BE2C (cell line): ENCODE data around the gene WEE2. TPM values are rescaled to one million over a fixed set of nuclear protein-coding genes. Genes with fewer than 3 reads are reported as not detected.

Experiments
- DNase-seq: peaks from one replicate; pipeline ENCODE4 v3.0.0-alpha.2; 2020
- H3K27me3 ChIP-seq: fragments of 250-450 bp; sonication (Bioruptor Pico); 2 replicates; pipeline ENCODE4 v1.5.1; 2020; ENCODE audit warnings: mild to moderate bottlenecking
- H3K36me3 ChIP-seq: fragments of 250-450 bp; sonication (Bioruptor Pico); 2 replicates; pipeline ENCODE4 v1.5.1; 2020; ENCODE audit warnings: mild to moderate bottlenecking
- H3K4me1 ChIP-seq: fragments of 250-450 bp; sonication (Bioruptor Pico); 2 replicates; pipeline ENCODE4 v1.5.1; 2020
- H3K4me3 ChIP-seq: 2 replicates; pipeline ENCODE4 v1.5.1; 2011; ENCODE audit warnings: low read depth, low read length
- H3K9me3 ChIP-seq: fragments of 250-450 bp; sonication (Bioruptor Pico); 2 replicates; pipeline ENCODE4 v1.5.1; 2020
- polyA plus RNA-seq: library from polyadenylated mRNA; unstranded; fragments of >200 nt; gene quantifications from one replicate; pipeline ENCODE4 v1.2.1, GENCODE V29; 2012; ENCODE audit warnings: low read depth, missing spikeins; ENCODE audit not compliant: insufficient read length, insufficient read depth
- TF ChIP-seq, protein P1 (sequence below): IDR thresholded peaks from 2 replicates; pipeline ENCODE4 v1.5.1; 2012; ENCODE audit warnings: mild to moderate bottlenecking, low read depth, low read length

Gene WEE2
- not detected for polyA plus RNA-seq

DNA sequence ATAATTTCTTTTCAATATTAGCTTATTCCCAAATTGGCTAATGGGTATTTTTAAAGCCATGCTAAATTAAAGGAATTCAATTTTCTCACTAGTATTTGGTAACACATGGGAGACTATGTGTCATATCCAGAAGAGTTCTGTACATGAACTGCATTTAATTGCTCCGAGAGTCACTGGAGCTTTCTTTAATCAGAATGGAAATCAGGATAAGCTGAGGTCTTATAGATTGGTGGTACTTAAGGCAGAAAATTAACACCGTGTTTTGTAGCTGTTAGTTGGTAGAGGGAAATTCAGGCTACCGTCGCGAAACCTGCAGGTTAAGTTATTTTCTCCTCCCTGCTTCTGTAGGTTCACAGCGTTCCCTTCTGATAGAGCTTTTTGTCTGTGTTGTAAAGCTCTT, at the start of gene WEE2:
Gene WEE2 (plus strand): TSS at position 3 of the 400 bp plus-strand sequence. CDS start 406 bp downstream, outside the sequence.
- H3K4me3 ChIP-seq = no peak within 1 kb of the TSS
- TF ChIP-seq, protein P1, sequence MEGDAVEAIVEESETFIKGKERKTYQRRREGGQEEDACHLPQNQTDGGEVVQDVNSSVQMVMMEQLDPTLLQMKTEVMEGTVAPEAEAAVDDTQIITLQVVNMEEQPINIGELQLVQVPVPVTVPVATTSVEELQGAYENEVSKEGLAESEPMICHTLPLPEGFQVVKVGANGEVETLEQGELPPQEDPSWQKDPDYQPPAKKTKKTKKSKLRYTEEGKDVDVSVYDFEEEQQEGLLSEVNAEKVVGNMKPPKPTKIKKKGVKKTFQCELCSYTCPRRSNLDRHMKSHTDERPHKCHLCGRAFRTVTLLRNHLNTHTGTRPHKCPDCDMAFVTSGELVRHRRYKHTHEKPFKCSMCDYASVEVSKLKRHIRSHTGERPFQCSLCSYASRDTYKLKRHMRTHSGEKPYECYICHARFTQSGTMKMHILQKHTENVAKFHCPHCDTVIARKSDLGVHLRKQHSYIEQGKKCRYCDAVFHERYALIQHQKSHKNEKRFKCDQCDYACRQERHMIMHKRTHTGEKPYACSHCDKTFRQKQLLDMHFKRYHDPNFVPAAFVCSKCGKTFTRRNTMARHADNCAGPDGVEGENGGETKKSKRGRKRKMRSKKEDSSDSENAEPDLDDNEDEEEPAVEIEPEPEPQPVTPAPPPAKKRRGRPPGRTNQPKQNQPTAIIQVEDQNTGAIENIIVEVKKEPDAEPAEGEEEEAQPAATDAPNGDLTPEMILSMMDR = no peak
- no peaks in the 10 kb centered on the region for H3K4me1 ChIP-seq
- H3K27me3 ChIP-seq = no peaks in the 10 kb centered on the region
- H3K36me3 ChIP-seq = no peaks in the 10 kb centered on the region
- no peak for DNase-seq
- no peaks in the 10 kb centered on the region for H3K9me3 ChIP-seq

DNA sequence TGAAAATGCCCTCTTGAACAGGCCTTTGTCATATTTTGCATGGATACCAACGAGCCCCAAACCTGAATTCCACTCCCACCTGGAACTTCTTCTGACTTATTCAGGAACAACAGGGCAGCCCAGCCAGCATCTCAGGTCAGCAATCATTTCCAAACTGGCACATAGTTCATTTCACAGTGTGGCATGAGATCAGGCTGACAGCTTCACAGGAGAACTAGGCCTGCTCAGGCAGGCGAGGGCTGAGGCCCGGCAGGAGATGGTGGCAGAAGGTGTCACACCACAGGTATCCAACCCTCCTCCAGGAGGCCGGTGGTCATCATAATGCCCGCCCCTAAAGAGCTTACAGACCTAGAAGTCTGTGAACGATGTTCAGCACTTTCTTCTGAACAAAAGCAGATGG, 48.7 kb upstream of the WEE2 start:
- H3K4me3 ChIP-seq = no peak overlapping the region
- no peak for DNase-seq
- H3K4me1 ChIP-seq = no peaks in the 10 kb centered on the region
- H3K36me3 ChIP-seq = peaks cover 18% of the 10 kb centered on the region
- TF ChIP-seq, protein P1 = no peak
- no peaks in the 10 kb centered on the region for H3K27me3 ChIP-seq
- H3K9me3 ChIP-seq = no peaks in the 10 kb centered on the region

DNA sequence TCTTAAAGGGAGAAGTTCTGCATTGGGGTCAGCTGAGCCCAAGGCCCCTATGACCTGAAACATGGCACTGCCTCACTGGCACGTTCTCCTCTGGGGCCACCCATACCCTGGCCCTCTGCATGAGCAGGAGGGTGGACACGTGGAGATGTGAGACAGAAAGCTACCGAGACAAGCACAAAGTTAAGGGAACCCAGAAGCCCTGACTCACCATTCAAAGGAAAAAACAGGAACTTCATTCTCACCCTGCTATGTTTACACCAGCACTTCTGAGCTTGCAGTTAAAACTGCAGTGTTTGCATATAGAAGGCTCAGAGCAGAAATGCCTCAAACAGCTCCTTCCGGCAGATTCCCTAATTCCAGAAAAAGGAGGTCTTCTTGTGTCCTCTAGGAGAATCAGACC, 47.9 kb upstream of the WEE2 start:
- Histone ChIP-seq H3K4me3 (no peak overlapping the region), H3K36me3 (peaks cover 22% of the 10 kb centered on the region), H3K9me3 (no peaks in the 10 kb centered on the region), H3K27me3 (no peaks in the 10 kb centered on the region), H3K4me1 (no peaks in the 10 kb centered on the region)
- TF ChIP-seq, protein P1 = no peak
- DNase-seq = no peak

DNA sequence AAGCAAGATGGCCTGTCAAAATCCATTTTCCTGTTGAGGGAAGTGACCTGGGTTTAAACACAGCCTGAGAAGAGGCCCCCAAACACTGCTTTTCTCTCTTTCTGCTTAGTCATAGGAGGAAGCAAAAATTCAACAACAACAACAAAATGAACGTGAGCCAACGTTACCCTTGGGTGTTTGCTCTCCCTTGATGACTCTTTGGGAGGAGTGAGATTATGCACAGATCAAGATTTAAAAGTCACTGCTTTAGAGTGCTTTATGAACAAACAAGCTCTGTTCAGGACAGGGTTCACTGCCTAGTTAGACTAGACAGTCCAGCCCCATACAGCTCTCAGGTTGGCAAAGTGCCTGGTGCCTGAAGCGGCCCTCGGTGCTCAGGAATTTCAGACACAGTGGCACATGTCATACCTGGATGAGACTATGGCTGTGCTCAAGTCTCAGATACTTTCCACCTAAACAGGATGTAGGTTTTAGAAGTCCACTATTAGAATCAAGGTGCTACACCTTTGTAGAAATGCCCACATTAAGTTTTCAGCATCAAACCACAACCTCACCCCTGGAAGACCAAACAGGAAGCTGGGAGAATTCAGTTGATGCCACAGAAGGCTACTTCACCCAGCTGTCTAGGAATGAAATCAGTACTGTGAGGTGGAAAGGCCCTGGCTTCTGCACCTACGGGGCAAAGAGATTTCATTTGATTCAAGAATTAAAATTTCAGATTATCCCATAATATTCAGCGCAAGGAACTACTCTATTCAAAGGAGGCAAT, 44.9 kb upstream of the WEE2 start:
- no peaks in the 10 kb centered on the region for H3K4me1 ChIP-seq
- no peaks in the 10 kb centered on the region for H3K27me3 ChIP-seq
- no peak for DNase-seq
- TF ChIP-seq, protein P1 = no peak
- H3K36me3 ChIP-seq = peaks cover 22% of the 10 kb centered on the region
- no peak overlapping the region for H3K4me3 ChIP-seq
- H3K9me3 ChIP-seq = no peaks in the 10 kb centered on the region

DNA sequence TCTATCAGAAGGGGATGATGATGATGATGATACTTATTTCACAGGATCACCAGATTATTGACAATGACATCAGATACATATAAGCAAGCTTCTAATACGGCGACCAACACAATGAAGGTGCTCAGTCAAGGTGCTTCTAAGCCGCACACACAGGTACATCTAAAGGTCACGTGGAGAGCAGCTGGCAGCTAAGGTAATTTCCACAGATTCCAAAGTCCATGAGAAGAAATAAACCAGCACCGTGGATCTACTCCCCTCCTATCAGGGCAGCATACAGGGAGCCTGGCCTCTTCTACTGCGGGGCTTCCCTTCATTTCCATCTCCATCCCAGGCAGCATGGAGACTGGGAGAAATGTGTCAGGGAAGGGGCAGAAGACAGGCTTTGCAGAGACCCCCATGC, 43.7 kb upstream of the WEE2 start:
- no peaks in the 10 kb centered on the region for H3K27me3 ChIP-seq
- H3K4me3 ChIP-seq = no peak overlapping the region
- H3K36me3 ChIP-seq = peaks cover 19% of the 10 kb centered on the region
- H3K4me1 ChIP-seq = no peaks in the 10 kb centered on the region
- H3K9me3 ChIP-seq = no peaks in the 10 kb centered on the region
- no peak for DNase-seq
- TF ChIP-seq, protein P1 = no peak
